GM18511 (cell line): ENCODE data around the gene BRD4.
"Not testable (repeated sequence)": the region's sequence is repeated elsewhere in the genome, so short reads cannot be mapped to it uniquely, and the experiment has no call there.

Source experiments
- ATAC-seq: cut with Tn5 transposase; IDR thresholded peaks from one replicate; pipeline ENCODE4 v1.9.1; 2021; ENCODE audit warnings: mild to moderate bottlenecking, moderate library complexity; ENCODE audit not compliant: unreplicated experiment

The BRD4 gene

DNA sequence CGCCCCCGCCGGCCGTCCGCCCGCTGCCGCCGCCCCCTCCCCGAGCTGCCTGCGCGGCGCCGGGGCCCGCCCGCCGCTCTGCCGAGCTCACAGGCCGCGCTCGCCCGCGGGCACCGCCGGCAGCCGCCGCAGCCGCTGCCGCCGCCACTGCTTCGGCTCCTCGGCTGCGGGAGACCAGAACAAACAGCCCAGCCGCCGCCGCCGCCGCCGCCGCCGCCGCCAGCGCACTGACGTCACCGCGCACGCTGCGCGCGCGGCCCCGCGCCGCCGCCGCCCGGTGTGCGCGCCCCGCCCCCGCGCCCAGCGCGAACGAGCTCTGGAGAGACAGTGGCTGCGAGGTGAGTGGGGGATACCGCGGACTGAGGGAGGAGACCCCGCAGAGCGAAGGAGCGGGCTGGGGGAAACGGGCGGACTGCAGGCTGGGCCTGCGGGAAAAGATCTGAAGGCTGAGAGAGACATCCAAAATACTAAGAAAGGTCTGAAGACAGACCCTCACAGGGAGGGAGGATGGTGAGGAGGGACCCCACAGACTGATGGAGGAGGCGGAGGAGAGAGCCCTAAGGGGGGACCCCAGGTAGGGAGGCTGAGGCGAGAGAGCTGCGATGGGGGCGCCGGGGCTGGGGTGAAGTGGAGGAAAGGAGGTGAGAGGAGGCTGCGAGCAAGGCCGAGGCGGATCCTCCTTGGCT is at the start of gene BRD4:
BRD4 (minus strand) TSS at position 229 of the 686 bp plus-strand sequence. CDS start 59,440 bp downstream, outside the sequence.
- peak; percentile 45 for ATAC-seq

DNA sequence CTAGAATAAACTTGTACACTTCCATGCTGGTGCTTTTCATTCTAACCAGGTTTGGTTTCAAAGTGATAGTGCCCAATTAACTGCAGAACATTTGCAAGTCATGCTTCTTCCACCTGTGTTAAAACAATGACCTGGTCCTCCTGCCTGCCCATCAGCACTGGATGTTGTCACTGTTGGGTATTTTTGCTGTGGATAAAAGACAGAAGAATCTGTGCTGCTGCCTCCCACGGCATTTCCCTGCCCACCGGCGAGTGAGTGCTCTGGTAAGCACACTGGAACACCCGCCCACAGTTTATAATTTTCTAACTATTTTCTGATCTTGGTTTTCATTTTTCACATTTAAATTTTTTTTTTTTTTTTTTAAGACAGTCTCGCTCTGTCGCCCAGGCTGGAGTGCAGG is 49.5 kb upstream of the BRD4 start:
- no peak for ATAC-seq

DNA sequence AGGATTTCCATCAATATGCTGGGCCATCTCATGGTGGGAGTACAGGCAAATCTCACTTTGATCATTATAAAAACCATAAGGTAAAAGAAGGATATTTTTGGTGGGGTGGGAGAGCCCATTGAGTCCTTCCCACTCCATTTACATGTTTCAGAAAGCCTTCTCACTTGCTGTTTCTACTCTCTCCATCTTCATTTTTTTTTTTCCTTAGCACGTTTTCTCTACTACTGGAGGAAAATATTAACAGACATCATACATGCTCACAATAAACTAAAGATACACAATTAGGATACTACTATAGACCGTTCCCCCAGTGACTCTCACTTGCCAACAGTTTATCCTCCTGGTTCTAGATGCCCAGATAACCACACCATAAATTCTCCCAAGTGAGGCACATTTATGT is 49.1 kb upstream of the BRD4 start:
- no peak for ATAC-seq

DNA sequence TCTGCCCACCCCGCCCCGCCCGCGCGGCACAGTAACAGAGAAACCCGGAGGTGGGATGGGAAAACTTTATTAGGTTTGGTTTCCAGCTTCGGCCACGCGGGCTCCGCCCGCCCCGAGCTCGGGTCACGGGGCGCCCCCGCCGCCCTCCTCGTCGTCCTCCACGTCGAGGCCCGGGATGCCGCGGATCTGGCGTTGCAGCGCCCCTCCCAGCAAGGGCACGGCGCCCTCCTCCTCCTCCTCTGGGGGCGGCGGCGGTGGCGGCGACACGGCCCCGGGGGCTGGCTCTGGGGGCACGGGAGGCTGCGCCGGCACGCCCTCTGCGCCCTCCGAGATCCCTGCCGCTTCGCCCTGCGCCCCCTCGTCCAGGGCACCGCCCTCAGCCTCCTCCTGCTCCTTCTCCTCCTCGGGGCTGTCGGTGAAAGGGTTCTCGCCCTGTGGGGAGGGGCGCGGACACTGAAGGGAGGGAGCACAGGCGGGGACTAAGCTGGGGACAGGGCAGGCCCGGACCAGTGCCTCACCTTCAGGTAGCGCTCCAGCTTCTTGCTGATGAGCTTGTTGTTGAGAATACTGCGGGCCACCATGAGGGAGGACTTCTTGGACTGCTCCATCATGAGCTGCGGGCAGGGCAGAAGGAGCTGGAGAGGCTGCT is 47.8 kb upstream of the BRD4 start:
- peak; percentile 46 for ATAC-seq

DNA sequence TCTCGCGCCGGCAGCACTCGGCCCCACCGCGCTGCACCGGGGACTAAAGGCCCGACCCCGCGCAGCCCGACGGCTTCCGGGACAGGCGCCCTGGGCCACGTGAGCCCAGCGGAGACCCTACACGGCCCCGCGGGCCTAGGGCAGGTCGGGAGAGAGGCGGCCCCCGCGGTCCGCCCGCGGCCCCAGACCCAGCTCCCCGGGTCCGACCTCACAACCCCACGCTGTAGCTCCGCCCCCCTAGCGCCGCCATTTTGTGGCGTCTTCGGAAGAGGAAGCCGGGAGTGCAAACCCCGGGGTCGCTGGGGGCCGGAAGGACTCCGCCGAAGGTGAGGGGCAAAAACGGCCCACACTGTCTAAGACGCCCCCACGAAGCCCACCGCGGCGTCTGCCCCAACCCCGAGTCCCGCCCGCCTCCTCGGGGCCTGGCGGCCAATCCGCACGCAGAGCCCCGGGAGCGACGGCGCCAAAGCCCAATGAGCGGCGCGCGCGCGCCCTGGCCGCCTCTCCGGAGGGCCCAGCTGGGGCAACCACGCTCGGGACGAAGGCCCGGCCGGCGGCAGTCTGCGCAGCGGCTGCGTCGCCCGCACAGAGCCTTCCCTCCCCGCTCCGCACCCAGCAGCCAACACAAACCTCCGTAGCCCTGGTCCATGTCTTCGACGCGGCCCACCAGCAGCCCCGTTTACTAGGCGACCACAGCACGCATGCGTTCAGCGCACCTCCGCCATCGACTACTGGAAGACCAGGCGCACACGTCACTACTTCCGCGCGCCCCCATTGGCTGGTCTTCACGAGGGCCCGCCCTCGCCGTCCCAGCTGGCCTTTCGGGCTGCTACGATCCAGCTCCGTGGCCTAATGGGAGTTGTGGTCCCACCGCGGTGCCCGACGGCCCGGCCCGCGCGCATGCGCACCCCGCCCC is 47.0 kb upstream of the BRD4 start, which contains the start of gene AKAP8:
AKAP8 (minus strand) TSS at position 705 of the 916 bp plus-strand sequence; CDS start at position 649, 56 bp downstream.
- ATAC-seq: peak; percentile 84

DNA sequence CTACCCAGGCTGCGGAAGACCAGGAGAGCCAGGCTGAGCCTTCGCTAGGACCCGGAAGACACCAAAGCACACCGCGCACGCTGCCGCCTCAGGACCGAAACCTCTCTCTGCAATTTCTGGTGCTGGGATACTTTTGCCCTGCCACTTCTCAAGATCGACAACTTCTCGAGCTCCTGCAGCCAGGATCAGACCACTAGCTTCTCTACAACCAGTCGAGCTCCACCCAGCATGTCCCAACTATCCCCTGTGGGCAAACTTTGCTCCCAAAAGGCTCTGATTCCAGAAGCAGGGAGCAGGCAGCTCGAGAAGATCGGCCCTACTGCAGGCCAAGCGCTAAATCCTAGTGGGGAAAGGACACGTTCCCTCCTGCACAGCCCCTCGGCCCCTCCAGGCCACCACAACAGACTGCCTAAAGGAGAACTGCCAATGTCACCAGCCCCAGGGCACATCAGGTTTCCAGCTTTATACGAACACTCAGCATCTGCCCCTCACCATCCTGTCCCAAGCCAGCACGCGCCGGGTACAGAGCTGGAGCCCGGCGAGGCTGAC is 46.3 kb upstream of the BRD4 start:
- no peak for ATAC-seq

DNA sequence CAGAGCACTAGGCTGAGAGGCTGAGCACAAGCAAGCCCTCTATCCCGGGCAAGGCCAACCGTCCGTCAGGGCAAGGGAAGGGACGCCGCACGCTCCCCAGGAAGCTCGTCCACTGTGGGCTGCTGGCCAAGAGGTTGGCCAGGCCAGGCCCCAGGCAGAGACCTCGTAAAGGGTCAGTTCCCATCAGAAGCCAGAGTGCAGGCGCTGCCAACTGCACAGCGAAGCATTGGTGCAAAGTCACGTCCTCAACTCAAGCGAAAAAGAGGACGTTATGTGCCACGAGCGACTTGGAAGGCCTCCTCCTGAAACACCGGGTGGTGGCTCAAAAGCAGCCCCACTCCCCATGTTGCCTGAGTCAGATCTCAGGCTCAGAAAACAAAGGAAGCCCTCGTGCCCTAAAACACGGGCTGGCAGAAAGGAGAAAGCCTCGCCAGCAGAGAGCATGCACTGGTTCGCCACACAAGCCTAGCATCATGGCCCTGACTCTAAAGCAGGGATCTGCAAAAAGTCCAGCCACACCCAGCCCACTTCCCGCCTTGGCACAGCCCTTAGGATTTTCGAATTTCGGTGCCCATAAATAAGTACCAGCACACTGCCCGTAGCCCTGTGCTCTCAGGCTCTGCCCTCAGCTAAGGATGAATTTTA is 42.6 kb upstream of the BRD4 start:
- ATAC-seq: no peak

DNA sequence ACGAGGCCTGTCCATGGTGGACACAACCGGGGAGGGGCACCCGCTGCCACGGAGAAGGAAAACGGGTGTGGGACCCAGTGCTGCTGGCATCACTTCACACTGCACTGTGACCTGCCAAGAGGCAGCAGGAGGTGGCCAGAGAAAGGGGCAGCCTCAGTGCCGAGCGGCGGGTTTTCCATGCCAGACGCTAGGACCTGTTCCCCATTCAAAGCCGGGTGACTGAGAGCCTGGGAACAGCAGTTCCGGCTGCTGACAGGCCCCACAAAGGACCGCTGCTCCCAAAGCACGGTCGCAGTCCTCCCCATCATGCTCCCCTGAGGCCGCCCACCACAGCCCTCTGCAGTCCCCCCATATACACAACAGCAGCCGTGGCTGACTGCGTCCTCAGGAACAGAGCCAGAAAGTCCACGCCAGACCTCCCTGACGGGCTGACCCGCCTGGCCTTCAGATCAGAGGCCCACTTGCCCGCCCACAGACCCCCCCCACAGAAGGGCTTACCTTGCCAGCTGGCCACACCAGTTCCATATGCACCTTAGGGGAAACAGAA is 41.8 kb upstream of the BRD4 start:
- ATAC-seq: no peak

DNA sequence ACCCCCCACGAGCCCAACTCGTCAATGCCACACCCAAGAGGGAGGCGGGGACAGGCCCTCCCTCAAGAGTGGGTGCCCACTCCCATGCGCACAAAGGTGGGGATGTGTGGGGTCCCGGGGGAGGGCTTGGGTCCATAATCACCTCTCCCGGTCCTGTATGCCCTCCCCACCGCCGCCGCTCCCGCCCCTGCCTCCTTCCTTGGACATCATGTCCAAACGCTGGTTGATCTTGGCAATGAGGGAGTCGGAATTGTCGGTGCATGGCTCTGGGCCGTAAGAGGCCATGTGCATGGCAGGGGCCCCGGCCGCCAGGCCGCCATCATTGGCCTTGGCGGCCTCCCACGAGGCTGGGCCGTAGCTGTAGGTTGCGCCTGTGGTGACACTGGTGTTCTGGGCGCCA is 41.3 kb upstream of the BRD4 start:
- no peak for ATAC-seq

DNA sequence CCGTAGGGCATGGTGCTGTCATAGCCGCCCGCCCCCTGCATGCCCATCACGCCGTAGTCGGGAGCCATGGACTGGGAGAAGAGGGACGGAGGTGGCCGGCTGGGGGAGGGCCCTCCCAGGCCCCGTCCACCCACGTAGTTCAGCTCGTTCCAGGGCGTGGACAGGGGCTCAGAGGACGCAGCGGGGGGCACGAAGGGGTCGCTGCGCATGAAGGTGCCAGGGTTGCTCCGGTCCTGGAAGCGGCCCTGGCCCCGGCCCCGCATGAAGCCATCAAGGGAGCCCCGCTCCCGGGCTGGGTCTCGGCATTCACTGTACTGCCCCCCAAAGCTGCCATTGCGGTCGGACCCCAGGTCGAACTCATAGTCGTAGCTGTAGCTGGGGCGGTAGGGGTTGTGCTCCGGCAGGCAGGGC is 40.6 kb upstream of the BRD4 start:
- no peak for ATAC-seq

DNA sequence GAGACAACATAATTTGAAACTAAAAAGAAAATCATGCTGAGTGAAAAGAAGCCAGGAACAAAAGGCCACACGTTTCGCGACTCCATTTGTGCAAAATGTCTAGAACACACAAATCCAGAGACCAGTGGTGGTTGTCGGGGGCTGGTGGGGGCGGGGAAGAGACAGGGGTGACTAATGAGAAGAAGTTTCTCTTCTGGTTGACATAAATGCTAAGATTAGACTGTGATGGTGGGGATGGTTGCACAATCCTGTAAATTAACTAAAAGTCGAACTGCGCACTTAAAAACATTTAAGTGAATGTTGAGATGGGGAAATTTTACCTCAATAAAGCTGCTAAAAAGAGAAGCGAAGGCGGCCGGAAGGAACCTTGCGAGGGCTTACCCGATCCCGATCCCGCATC is 40.1 kb upstream of the BRD4 start:
- ATAC-seq: no peak

DNA sequence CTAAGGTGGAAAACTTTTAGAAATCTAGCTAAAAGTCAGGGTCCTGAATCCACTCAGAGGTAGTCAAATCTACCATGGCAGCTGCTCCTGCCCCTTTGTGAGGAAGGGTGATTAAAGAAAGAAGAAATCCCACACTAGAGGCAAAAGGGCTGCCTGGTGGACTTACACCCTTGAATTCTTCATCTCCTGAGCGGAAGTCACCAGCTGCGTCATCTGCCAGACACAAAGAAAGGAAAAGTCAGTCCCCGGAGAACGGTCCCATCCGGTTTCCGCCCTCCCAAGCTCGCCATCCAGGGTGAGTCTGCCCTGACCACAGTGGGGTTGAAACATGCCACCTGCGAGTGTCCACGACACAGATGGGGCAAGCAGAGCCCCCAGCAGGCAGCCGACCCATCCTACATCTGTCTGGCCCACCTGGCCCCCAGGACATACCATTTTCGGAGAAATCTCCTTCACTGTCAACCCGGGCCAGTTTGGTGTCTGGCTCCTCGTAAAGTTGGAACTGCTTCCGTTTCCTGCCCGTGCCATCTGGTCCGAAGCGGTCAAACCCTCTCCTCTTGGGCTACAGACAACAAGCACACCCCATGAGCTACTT is 39.5 kb upstream of the BRD4 start:
- ATAC-seq: no peak

DNA sequence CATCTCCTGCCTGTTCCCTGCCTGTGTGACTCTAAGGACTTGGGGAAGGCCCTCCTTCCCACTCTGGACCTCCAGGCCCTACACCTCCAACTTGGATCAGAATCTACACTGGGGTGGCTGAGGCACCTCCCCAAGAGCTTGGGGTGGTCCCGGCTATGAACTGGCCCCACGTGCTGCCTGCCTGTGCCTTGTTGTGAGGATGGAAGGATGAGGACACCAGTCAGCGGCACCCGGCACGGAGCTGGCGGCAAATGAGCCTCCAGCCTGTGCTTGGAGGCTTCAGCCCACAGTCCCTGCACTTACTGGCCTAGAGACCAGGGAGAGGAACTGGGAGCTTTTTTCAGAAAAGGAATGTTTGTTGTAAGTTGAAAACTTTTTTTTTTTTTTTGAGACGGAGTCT is 38.8 kb upstream of the BRD4 start:
- ATAC-seq: no peak

DNA sequence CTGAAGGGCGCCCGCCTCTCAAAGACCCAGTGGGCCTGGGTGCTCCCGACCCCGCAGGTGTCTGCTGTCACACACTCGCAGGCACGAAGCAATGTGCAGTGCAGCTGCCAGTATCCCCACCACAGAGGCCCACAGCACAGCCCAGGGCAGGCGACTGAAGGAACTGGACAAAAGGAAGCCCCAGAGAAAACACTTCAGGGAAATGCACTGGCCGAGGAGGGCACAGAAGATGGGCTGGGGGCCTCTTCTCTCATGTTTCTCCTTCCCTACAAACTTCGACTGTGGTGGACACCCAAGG is 37.2 kb upstream of the BRD4 start:
- ATAC-seq: no peak

DNA sequence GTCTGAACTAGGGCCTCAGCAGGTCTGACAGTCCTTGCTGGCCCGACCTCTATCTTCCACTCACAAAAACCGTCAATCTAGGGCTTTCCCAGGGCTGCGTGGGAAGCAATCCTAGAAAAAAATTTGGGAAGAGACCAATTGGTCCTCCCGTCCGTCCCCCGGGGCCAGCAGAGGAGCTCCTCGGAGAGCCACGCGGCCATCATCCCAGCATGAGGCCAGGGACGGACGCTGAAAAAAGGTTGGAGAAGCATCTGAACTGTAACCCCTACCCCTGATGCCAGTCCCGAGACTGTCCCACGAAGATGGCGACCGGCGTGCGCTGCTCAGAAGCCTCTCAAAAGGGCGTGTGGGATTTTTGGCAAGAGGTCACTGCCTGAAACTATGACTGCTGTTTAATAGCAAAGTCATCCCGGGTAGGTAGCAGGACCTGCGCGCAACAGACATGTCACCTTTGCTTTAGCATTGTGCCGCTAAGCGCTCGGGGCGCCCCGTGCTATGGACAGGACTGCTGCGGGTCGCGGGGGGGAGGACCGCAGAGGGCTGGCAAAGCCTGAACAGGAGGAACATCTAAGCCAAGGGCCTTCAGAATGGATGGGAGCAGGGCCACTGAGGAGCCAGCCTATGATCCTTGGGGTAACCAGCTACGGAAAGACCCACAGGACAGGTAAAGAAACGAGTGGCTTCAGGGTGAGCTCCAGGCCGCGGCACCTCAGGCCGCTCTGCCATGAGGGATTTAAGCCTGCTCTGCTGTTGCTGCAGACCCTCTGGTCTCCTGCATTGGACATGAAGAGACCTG is 36.7 kb upstream of the BRD4 start:
- no peak for ATAC-seq

DNA sequence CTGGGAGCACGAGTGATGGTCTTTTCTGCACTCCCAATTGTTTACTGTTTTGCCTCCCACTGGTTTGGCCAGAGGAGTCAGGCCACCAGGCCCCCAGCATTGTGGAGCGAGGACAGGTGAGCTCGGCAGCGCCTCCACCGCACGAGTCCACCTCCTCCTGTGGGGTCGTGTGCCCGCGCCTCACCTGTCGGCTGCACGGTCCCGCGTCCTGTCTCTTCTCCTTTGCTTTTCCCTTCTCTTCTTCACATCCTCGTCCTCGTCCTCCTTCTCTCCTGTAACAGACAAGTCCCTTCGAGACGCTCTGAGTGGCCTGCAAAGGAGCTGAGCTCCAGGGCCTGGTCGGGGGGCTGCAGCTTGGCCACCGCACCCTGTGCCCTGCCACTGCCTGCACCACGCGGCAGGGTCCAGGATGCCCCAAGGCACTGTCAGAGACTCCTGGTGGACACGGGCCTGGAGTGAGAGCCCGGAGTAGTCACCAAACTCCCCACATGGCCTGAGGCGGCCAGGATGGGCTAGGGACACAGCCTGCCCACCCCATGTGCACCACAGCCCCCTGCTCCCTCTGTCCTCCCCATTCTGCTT is 35.8 kb upstream of the BRD4 start:
- no peak for ATAC-seq

DNA sequence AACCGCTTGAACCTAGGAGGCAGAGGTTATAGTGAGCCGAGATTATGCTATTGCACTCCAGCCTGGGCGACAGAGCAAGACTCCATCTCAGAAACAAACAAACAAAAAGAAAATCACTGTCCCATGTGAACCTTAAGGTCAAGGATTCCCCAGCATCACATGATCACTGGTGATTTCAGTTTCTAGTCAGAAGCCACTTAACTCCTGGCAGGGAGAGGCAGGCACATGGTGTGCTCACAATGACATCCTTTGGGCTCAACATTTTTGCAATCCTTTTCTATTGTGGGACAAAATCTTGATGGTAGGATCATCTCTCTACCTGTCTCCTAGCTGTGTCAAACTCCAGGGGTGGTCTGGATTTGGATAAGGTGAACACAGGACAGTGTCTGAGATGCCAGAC is 35.1 kb upstream of the BRD4 start:
- ATAC-seq: no peak

DNA sequence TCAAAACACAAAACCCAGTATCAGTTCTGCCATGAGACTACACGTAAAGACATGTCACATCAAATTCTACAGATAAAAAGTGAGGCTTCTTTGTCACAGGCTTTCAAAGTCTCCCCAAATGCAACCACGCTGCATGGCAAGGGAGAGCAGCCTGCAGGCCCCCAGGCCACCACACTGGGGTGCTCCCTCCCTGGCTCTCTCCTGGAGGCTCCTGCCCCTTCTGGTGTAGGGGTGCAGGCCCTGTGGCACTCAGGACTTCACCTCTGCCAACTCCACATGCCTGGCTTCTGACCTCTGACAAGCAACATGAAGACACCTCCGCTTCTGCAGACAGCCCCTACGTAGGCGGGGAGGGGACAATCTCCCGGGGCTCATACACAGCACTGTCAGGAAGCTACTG is 32.9 kb upstream of the BRD4 start:
- ATAC-seq: no peak

DNA sequence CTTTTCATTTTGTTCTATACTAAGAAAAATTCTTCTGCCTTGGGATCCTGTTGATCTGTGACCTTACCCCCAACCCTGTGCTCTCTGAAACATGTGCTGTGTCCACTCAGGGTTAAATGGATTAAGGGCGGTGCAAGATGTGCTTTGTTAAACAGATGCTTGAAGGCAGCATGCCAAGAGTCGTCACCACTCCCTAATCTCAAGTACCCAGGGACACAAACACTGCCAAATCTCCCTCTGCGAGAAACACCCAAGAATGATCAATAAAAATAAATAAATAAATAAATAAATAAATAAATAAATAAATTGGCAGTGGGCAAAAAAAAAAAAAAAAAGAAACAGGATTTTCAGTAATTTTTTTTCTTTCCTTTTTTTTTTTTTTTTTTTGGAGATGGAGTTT is 31.5 kb upstream of the BRD4 start:
- ATAC-seq: not testable (repeated sequence)
